ENCODE results near the gene TSSK2. TPM values are rescaled to one million over a fixed set of nuclear protein-coding genes. Genes with fewer than 3 reads are reported as not detected.

Gene TSSK2
- total and polyA plus RNA-seq, 2 donors (not counting 3 experiments of a cell fraction or from before 2014, with no cell fraction given) = not detected

DNA sequence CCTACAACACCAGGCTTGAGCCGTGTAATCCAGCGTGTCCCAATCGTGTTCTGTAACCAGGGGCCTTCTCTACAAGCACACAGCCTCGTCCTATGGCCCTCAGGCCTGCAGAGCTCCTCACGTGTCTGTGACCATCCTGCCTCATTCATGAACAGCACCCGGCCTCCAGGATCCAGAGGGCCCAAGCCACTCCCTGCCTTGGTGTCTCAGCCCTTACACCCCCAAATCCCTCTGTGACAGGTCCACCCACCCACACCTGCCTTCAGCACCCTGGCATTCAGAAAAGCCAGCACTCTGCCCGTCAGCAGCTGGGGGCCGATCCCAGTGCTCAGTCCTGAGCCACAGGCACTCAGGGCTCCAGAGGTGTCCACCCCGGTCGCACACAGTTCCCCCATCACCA is 5.8 kb downstream of the TSSK2 start:
- intact Hi-C loops (cut with micrococcal nuclease) = no loop called here
- no peak for FAIRE-seq
- POLR2A ChIA-PET = no interaction called here

DNA sequence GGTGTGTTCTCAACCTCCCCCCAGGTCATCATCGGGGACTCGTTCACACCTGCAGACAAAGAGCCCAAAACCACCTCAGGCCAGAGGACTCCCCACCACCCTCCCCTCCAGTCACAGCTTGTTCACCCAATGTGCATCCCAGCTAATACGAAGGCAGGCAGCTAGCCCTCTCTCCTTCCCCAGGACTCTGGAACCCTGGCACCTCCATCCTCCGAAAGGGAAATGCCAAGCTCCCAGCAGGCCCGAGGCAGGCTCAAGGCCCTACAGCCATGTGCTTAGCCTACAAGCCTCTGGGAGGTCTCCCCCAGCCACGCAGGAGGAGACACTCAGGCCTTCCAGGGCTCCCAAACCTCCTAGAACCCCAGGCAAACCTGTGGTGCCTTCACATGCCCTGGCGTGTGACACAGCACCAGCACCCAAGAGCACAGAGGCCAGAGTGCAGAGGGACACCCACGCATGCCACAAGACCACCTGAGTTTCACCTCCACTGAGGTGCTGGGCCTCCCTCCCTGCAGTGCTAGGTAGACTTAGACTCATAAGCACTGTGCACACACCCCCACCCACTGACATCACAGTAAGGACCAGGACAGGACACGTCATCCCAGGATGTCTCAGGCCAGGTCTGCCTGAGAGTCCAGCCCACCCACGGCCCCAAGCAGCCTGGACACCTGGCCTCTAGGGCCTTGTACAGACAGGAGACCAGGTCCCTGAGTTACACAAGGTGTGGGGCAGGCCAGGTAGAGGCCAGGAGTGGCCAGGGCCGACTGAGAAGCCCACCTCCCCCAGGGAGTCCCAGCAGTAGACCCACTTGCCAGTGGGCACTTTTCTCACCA is 6.5 kb downstream of the TSSK2 start:
- no peak overlapping the region for H3K4me3 ChIP-seq (replicated peaks in 1 of 3; ENCODE audit: insufficient read depth in 1 of 3, low read depth in 1 of 3, low read length in 3 of 3)
- no peak overlapping the region for H3K4me2 ChIP-seq (ENCODE audit: insufficient read depth, low read length)
- H3K27me3 ChIP-seq (ENCODE audit: control insufficient read depth in 2 of 2, insufficient read depth in 2 of 2, low read length in 2 of 2) = no peaks in the 10 kb centered on the region
- intact Hi-C loops (cut with micrococcal nuclease) (no loop called here), dilution Hi-C loops (cut with MboI; ENCODE audit: extremely low pct_ligation_motif_present, low sequenced_read_pairs) (no loop called here)
- CTCF ChIA-PET = no interaction called here
- no peaks in the 10 kb centered on the region for H3K9me1 ChIP-seq (replicated peaks; ENCODE audit: control insufficient read depth, extremely low read depth, insufficient read depth, low read length)
- H2AFZ ChIP-seq (ENCODE audit: low read depth, low read length) = no peak overlapping the region
- H3K9me3 ChIP-seq (replicated peaks; ENCODE audit: control insufficient read depth, insufficient read depth, low read length) = no peaks in the 10 kb centered on the region
- H3K79me2 ChIP-seq (ENCODE audit: control insufficient read depth, insufficient read depth, low read length) = no peaks in the 10 kb centered on the region
- H4K20me1 ChIP-seq (replicated peaks; ENCODE audit: control insufficient read depth, extremely low read depth, insufficient read depth, low read length) = no peaks in the 10 kb centered on the region
- no peak overlapping the region for H3K27ac ChIP-seq (ENCODE audit: insufficient read depth, low read depth, low read length)
- no peak overlapping the region for H3K9ac ChIP-seq (replicated peaks; ENCODE audit: extremely low read depth, insufficient read depth, low read length)
- H3K36me3 ChIP-seq (ENCODE audit: control insufficient read depth in 2 of 2, extremely low read depth in 1 of 2, insufficient read depth in 2 of 2, low read length in 2 of 2) = peaks cover 16 to 75% of the 10 kb centered on the region in 2 experiments
- FAIRE-seq = no peak
- no peak for TF ChIP-seq MYC (IDR thresholded peaks at IDR 0.05; ENCODE audit: low read depth, low read length)
- TF ChIP-seq CTCF (IDR thresholded peaks at IDR 0.05; ENCODE audit: extremely low read depth in 1 of 2, insufficient read depth in 1 of 2, low read depth in 1 of 2, low read length in 2 of 2) = no peak
- TF ChIP-seq POLR2AphosphoS5 (IDR thresholded peaks at IDR 0.05; ENCODE audit: insufficient read depth, low read depth, low read length) = no peak
- no peak for TF ChIP-seq GATA2 (IDR thresholded peaks at IDR 0.05; ENCODE audit: insufficient read depth, insufficient read length, low read depth, low read length)
- no peak for TF ChIP-seq JUN (IDR thresholded peaks at IDR 0.05; ENCODE audit: borderline replicate concordance, insufficient read depth, insufficient read length, low read depth)
- no peak for TF ChIP-seq EZH2 (IDR thresholded peaks at IDR 0.05; ENCODE audit: borderline replicate concordance, low read depth, low read length, severe bottlenecking)
- no peak for TF ChIP-seq POLR2A (IDR thresholded peaks at IDR 0.05; ENCODE audit: low read depth, low read length)
- no peak for TF ChIP-seq MAX (IDR thresholded peaks at IDR 0.05; ENCODE audit: insufficient read depth, insufficient read length)
- no peak for TF ChIP-seq FOS (IDR thresholded peaks at IDR 0.05; ENCODE audit: borderline replicate concordance, insufficient read depth, low read length)
- no peaks in the 10 kb centered on the region for H3K4me1 ChIP-seq (ENCODE audit: control insufficient read depth, extremely low read depth, insufficient read depth, low read length)
- POLR2A ChIA-PET = no interaction called here
- BruUV-seq (replicated peaks) = no TSS peak
- DNase-seq (ENCODE audit: low read depth, low spot score) = no peak

More for the DNA sequence above, 5.8 kb downstream of the TSSK2 start:
- dilution Hi-C loops (cut with MboI; ENCODE audit: extremely low pct_ligation_motif_present, low sequenced_read_pairs) = no loop called here
- Histone ChIP-seq H3K9me1 (replicated peaks; ENCODE audit: control insufficient read depth, extremely low read depth, insufficient read depth, low read length) (no peaks in the 10 kb centered on the region), H4K20me1 (replicated peaks; ENCODE audit: control insufficient read depth, extremely low read depth, insufficient read depth, low read length) (no peaks in the 10 kb centered on the region), H3K4me3 (replicated peaks in 1 of 3; ENCODE audit: insufficient read depth in 1 of 3, low read depth in 1 of 3, low read length in 3 of 3) (no peak overlapping the region), H3K4me2 (ENCODE audit: insufficient read depth, low read length) (no peak overlapping the region), H3K27me3 (ENCODE audit: control insufficient read depth in 2 of 2, insufficient read depth in 2 of 2, low read length in 2 of 2) (no peaks in the 10 kb centered on the region), H3K79me2 (ENCODE audit: control insufficient read depth, insufficient read depth, low read length) (no peaks in the 10 kb centered on the region), H3K4me1 (ENCODE audit: control insufficient read depth, extremely low read depth, insufficient read depth, low read length) (no peaks in the 10 kb centered on the region), H3K9me3 (replicated peaks; ENCODE audit: control insufficient read depth, insufficient read depth, low read length) (no peaks in the 10 kb centered on the region), H3K27ac (ENCODE audit: insufficient read depth, low read depth, low read length) (no peak overlapping the region), H2AFZ (ENCODE audit: low read depth, low read length) (no peak overlapping the region), H3K9ac (replicated peaks; ENCODE audit: extremely low read depth, insufficient read depth, low read length) (no peak overlapping the region), H3K36me3 (ENCODE audit: control insufficient read depth in 2 of 2, extremely low read depth in 1 of 2, insufficient read depth in 2 of 2, low read length in 2 of 2) (peaks cover 13 to 69% of the 10 kb centered on the region in 2 experiments)
- no TSS peak for BruUV-seq (replicated peaks)
- CTCF ChIA-PET = no interaction called here
- TF ChIP-seq FOS (IDR thresholded peaks at IDR 0.05; ENCODE audit: borderline replicate concordance, insufficient read depth, low read length) (no peak), POLR2AphosphoS5 (IDR thresholded peaks at IDR 0.05; ENCODE audit: insufficient read depth, low read depth, low read length) (no peak), POLR2A (IDR thresholded peaks at IDR 0.05; ENCODE audit: low read depth, low read length) (no peak), JUN (IDR thresholded peaks at IDR 0.05; ENCODE audit: borderline replicate concordance, insufficient read depth, insufficient read length, low read depth) (no peak), EZH2 (IDR thresholded peaks at IDR 0.05; ENCODE audit: borderline replicate concordance, low read depth, low read length, severe bottlenecking) (no peak), MYC (IDR thresholded peaks at IDR 0.05; ENCODE audit: low read depth, low read length) (no peak)
- DNase-seq (ENCODE audit: low read depth, low spot score) = no peak
